Loucy (cell line): ENCODE results near the gene PRKD2.

Source experiments
- CTCF ChIP-seq: fragments of 200-600 bp; sonication (generic); conservative IDR thresholded peaks from 2 replicates; pipeline ENCODE4 v1.5.1; 2014; ENCODE audit warnings: mild to moderate bottlenecking, antibody characterized with exemption, low read length
- EZH2phosphoT487 ChIP-seq: fragments of 200-600 bp; IDR thresholded peaks from 2 replicates; pipeline ENCODE4 v1.6.1; 2018; ENCODE audit warnings: antibody characterized with exemption, mild to moderate bottlenecking, moderate library complexity, borderline replicate concordance

DNA sequence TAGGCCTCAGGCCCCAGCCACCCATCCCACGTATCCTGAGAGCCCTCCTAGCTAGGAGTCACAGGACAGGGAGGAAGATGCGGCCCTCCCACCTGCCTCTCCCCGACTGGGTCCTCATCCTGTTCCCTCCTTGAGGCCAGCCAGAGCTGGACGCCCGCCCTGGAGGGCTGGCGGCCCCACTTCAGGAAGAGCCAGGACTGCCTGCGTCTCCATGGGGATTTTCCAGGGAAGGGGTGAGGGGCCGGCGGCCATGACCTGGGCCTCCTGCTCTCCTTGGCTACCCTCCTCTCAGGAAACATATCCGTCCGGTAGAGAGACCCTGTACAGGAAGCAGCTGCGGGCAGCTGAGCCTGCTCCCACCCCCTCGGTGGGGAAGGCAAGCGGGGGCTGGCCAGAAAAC lies 11.3 kb upstream of the PRKD2 start:
- no peak for TF ChIP-seq CTCF
- TF ChIP-seq EZH2phosphoT487, result no peak
